ENCODE measurements around the gene KCNAB1.
"Not testable (repeated sequence)": the region's sequence is repeated elsewhere in the genome, so short reads cannot be mapped to it uniquely, and the experiment has no call there.

Gene KCNAB1

DNA sequence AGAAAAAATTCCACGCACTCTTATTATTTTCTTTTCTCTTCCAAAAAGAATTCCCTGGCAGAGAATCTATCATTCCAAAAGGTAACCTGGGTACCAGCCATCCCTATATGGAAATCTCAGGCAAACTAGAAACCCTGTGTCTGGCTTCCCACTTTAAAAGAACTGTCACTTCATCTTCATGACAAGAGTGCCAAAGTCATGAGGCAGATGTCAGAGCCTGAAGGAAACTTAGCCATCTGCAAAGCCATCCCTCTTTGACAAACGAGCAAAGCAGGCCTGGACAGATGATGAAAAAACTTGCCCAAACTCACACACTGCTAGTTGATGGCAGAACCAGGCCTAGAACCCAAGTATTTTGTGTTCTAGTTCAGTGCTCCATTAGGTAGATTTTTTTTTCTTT lies 418.7 kb downstream of the KCNAB1 start:
- DNase-seq (ENCODE audit: low read depth), result no peak

DNA sequence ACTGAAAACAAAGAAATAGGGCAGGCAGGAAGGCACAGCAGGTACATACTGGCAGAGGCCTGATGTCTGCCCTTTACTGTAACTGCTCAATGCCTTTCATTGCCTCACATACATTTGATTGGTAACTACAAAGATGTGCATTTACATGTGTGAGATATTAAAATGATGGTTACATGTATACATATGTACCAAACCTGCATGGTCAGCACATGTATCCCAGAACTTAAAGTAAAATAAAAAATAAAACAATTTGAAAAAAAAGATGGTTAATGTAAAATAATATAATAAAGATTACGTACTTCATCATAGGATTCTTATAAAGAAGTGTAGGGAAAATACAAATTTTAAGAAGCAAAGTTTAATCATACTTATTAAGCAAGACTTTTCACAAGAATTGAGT lies 419.4 kb downstream of the KCNAB1 start:
- DNase-seq (ENCODE audit: low read depth), result no peak

GRCh38 chr3:156542101-156543042 lies 422.0 kb downstream of the KCNAB1 start:
- DNase-seq (ENCODE audit: low read depth), result no peak

DNA sequence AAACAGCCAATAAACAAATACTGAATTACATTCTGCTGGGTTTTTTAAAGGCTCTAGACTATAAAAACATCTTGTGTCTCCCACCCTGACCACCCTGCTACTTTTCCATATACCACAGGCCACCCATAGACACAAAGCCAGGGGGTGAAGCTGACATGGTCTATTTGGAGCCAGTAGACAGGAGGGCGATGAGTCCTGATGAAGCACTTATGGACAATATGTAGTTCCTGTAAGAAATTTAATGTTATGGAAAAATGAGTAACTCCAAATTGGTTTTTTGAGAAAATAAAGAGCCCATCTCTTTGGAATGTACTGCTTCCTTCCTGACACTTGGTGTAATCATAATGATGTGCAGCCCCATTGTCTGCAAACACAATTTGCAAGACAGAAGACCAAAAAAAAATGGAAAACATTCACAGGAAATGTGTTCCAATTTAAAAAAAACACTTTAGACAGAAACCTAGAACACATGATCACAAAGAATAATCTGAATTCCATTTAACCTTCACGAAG lies 422.7 kb downstream of the KCNAB1 start:
- no peak for DNase-seq (ENCODE audit: low read depth)

GRCh38 chr3:156547637-156548036 lies 427.3 kb downstream of the KCNAB1 start:
- DNase-seq (ENCODE audit: low read depth), result no peak

DNA sequence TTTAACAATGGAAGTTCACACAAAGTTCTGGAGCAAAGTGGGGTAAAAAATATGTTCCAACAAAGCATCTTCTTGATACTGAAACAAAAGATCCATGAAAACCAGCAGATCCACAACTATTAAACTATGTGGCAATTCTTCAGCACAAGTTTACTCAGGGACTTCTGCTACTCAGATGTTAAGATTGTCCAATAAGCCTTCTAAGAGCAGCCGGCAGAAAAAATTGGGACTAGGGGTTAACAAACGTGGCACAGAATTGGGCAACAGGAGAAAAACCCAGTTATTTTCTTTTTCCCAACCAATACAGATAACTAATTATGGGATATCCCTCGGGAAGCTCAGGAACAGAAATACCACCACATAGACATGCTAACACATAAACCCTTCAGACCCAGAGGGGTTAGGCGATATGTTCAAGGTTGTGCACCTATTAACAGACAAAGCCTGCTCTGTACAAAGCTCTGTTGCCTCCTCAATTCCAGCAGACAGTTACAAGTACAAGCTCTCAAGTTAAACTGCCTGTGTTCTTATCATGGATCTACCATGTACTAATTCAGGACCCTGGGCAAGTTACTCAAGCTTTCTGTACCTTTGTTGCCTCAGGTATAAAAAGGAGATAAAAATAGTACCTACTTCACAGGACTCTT lies 427.8 kb downstream of the KCNAB1 start:
- DNase-seq (ENCODE audit: low read depth), result no peak

GRCh38 chr3:156548902-156549301 lies 428.5 kb downstream of the KCNAB1 start:
- no peak for DNase-seq (ENCODE audit: low read depth)

DNA sequence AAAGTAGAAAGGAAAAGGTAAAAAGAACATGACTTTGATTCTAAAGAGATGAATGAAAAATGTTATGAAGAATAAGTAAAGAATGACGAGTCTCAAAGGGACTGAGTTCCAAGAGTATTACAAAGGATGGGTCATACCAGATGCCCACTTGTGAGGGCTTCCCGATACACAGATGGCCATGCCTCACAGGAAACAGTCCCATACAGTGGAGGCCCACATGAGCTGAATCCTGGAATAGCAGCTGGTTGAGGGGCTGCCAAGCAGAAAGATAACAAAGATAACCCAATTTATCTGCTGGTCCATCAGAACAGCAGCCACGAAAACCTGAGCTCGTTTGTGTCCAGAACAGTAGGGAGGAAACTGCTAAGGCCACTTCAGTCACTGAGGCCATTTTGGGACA lies 430.9 kb downstream of the KCNAB1 start:
- DNase-seq (ENCODE audit: low read depth), result no peak

- DNase-seq (ENCODE audit: low read depth), result no peak
Measured at GRCh38 chr3:156551746-156552145, 431.4 kb downstream of the KCNAB1 start.

DNA sequence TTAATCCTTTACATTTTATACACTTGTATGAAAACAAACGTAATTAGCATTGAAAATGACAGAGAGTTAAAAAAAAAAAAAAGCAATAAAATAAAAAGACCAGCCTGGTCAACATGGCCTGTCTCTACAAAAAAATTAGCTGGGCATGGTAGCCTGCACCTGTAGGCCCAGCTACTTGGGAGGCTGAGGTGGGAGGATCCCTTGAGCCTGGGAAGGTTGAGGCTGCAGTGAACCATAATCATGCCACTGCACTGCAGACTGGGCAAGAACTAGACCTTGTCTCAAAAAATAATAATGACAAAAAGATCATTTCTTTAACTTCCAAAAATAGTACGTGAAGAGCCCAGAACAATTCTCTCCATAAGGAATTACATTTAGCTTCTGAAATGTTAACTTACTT lies 432.6 kb downstream of the KCNAB1 start:
- no peak for DNase-seq (ENCODE audit: low read depth)

DNA sequence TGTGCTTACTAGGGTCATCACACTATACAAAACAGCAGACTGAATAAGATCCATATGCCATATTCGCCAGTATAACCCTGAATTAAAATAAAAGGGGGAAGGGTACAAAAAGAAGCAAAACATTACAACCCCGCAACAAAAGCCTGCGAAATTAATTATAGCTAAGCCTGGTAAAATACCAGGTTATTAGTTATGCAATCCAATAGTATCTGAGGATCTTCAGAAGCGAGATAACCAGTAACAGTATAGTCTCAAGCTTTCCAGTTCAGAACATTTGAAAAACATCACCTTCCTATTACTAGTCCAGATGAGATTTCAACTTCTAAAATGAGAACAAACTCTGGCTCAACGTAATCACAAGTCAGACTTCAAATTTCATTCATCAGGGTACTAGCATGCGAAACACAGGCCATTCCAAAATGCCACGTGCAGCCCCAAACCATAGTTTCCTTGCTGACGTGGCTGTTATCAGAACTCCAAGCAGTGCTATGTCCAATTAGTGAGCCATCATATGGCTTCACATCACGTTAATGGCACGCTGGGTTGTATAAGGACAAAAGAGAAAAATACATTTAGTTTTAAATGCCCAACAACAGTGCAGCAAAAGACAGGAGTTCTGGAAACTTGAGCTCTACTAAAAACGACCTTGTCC lies 433.5 kb downstream of the KCNAB1 start:
- no peak for DNase-seq (ENCODE audit: low read depth)

DNA sequence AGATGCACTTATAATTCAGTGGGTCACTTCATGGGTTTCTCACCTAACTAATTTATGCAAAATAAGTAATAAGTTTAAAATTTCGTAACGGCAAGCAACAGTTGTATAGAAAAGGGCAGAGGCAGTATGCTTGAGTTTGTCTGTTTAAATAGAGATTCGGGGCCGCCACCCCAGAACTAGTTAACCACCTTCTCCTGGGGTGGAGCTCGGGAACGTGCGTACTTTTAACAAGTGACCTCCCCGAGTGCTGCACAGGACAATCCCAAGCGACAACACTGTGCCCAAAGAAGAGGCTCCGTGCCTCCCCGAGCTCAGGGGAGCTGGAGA lies 434.1 kb downstream of the KCNAB1 start:
- no peak for DNase-seq (ENCODE audit: low read depth)

DNA sequence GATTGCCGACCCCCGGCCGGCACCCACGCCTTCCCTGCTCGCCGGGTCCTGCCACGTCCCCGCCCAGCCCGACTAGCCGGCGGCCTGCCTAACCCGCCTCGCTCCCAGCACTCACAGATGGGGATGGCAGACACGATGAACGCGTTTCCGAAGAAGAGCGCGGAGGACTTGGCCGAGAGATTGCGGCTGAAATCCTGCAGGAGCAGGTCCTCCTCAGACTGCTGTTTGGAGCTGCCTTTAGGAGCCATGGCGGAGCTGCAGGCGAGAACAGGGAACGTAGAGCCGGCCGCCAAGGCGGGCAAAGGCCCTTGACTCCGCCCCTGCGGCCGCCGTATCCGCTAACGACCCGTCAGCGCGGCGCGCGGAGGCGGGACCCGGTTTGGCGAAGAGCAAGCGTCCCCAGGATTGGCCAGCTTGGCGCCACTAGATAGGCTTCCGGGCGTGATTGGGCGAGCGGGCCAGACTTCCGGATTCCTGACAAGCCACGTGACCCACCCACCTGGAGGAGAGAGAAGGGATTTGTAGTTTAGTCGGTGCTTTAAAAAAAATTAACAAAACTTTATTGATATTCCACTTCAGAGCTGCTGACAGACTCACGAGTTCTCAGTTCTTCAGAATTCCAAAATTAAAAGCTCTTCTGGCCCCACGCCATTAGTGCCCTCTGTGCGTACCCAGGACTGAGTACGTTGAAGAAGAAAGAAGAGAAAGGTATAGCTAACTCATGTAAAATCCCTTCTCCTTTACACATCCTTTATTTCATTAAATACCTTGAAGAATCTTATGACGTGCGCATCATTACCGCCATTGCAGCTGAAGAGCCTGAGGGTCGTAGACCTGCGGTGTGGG lies 434.7 kb downstream of the KCNAB1 start, which contains the start of gene SSR3:
TSS of gene SSR3 (minus strand) at position 276 of the 846 bp plus-strand sequence. CDS start at position 248, 28 bp downstream.
- peak; percentile 98 for DNase-seq (ENCODE audit: low read depth)

DNA sequence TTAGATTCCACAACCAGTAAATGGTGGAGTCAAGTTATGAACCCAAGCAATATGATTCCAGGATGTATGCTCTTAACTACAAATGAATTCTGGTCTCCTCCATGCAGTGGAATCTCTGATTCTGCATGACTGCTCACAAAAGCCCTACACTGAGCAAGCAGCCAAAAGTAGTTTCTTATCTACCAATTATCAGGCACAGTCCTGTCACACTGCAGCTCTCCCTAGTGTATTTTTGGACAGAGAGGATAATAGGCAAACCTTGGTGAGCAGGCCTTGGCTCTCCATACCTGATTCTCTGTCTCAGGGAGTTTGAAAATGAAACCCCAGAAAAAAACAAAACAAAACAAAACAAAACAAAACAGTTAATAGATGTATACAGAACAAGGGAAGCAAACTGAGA lies 438.0 kb downstream of the KCNAB1 start:
- no peak for DNase-seq (ENCODE audit: low read depth)

- no peak for DNase-seq (ENCODE audit: low read depth)
Measured at GRCh38 chr3:156559321-156559720, 438.9 kb downstream of the KCNAB1 start.

GRCh38 chr3:156561533-156561932 lies 441.2 kb downstream of the KCNAB1 start:
- no peak for DNase-seq (ENCODE audit: low read depth)

DNA sequence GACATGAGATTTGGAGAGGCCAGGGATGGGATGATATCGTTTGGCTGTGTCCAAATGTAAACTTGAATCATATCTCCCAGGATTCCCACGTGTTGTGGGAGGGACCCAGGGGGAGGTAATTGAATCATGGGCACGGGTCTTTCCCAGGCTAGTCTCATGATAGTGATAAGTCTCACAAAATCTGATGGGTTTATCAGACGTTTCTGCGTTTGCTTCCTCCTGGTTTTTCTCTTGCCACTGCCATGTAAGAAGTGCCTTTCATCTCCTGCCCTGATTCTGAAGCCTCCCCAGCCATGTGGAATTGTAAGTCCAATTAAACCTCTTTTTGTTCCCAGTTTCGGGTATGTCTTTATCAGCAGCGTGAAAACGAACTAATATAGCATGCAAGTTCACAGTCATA lies 442.1 kb downstream of the KCNAB1 start:
- not testable (repeated sequence) for DNase-seq (ENCODE audit: low read depth)

DNA sequence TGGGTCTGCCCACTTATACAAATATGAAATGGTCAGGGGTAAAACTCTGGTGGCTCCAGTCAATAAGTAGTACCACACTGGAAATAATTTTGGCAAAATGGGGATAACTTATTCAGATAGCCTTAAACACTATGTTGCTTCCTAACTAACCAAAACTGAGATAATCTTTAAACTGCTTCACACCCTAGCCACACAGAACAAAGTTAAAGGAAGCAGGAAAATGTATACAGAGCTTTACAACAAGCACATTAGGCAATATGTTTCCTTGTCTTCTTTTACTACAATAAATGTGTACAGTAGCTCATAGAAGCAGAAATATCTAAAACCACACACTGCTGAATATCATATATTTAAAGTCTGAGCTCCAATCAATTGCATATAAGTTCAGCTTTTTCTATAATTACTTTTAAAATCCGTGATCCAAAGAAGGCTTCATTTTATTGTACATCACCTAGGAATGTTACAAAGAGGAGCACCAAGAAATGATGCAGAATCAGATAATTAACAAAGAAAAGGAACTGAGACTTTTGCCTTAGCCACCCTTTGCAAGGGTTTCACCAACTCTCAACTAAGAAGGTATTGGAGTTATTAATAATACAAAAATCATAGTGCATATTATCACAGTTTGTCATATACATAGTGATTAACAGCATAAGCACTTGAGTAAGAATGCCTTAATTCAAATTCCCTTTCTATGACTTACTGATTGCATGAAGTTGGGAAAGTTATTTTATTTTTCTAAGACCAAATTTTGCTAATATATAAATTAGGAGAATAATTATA lies 443.7 kb downstream of the KCNAB1 start:
- DNase-seq (ENCODE audit: low read depth), result no peak

GRCh38 chr3:156569016-156569415 lies 448.6 kb downstream of the KCNAB1 start:
- DNase-seq (ENCODE audit: low read depth), result not testable (repeated sequence)

DNA sequence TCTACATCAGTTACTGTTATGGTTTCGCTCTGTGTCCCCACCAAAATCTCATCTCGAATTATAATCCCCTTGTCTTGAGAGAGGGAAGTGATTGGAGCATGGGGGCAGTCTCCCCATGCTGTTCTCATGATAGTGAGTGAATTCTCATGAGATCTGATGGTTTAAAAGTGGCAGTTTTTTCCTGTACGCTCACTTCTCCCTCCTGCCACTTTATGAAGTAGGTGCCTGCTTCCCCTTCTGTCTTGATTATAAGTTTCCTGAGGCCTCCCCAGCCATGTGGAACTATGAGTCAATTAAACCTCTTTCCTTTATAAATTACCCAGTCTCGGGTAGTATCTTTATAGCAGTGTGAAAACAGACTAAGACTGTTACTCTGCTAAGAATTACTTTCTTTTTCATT lies 449.5 kb downstream of the KCNAB1 start:
- not testable (repeated sequence) for DNase-seq (ENCODE audit: low read depth)

DNA sequence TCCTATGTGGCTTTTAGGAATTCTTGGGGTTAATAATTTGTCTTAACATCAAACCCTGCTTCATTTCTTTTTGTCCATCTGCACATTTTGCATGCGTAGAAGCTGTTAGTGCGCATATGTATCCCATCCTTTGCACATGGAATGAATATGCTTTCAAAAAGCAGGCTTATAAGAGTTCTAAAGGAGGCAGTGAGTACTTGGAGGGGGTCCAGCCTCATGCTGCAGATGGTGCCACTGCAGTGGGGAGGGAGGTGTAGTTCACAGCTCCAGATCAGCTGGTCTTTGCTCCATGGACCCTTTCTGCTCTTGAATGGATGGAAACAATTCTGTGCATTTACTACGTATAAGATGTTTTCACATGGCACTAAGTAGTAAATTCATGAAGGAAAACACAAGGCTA lies 455.3 kb downstream of the KCNAB1 start:
- DNase-seq (ENCODE audit: low read depth), result no peak
